Astrocyte (in vitro differentiated cells and primary cell): ENCODE data around the gene PLEKHM3. TPM values are rescaled to one million over a fixed set of nuclear protein-coding genes. Genes with fewer than 3 reads are reported as not detected.

Experiments used
- DNase-seq: peaks from one replicate; pipeline ENCODE4 v3.0.0-alpha.2; 2010; ENCODE audit warnings: low read depth
- FAIRE-seq: peaks from 2 replicates; lab custom pipeline; 2011; peaks lifted over from hg19 to GRCh38; lab: Jason Lieb, UNC
- H2AFZ ChIP-seq: 2 replicates; pipeline ENCODE4 v1.6.0; 2012; ENCODE audit warnings: low read depth, low read length, inconsistent platforms
- H3K27ac ChIP-seq: 2 replicates; pipeline ENCODE4 v1.5.1; 2011; ENCODE audit warnings: low read depth, low read length, inconsistent platforms
- H3K27me3 ChIP-seq: 2 replicates; pipeline ENCODE4 v1.6.0; 2011; ENCODE audit warnings: low read length, inconsistent platforms; ENCODE audit not compliant: insufficient read depth
- H3K36me3 ChIP-seq: 2 replicates; pipeline ENCODE4 v1.5.1; 2011; ENCODE audit warnings: low read length, inconsistent platforms; ENCODE audit not compliant: insufficient read depth
- H3K4me1 ChIP-seq: 2 replicates; pipeline ENCODE4 v1.5.1; 2011; ENCODE audit warnings: low read length, inconsistent platforms; ENCODE audit not compliant: insufficient read depth
- H3K4me2 ChIP-seq: 2 replicates; pipeline ENCODE4 v1.6.0; 2012; ENCODE audit warnings: low read length, inconsistent platforms
- H3K4me3 ChIP-seq: 2 replicates; pipeline ENCODE4 v1.5.1; 2011; ENCODE audit warnings: low read depth, mild to moderate bottlenecking, low read length, inconsistent platforms; ENCODE audit not compliant: insufficient read depth
- H3K79me2 ChIP-seq: 2 replicates; pipeline ENCODE4 v1.6.0; 2012; ENCODE audit warnings: mild to moderate bottlenecking, low read length, inconsistent platforms; ENCODE audit not compliant: insufficient read depth
- H3K9ac ChIP-seq: 2 replicates; pipeline ENCODE4 v1.6.0; 2012; ENCODE audit warnings: mild to moderate bottlenecking, low read length, inconsistent platforms
- H3K9me3 ChIP-seq: 2 replicates; pipeline ENCODE4 v1.5.1; 2012; ENCODE audit warnings: low read depth, mild to moderate bottlenecking, low read length, inconsistent platforms; ENCODE audit not compliant: insufficient read depth
- H4K20me1 ChIP-seq: 2 replicates; pipeline ENCODE4 v1.6.0; 2012; ENCODE audit warnings: low read length, inconsistent platforms; ENCODE audit not compliant: insufficient read depth
- H3K27ac Mint-ChIP-seq: one replicate; pipeline ENCODE4 v1.8.0; 2021; ENCODE audit warnings: mild to moderate bottlenecking, mixed read lengths; ENCODE audit not compliant: unreplicated experiment
- H3K27me3 Mint-ChIP-seq: one replicate; pipeline ENCODE4 v1.8.0; 2021; ENCODE audit warnings: low read depth, mixed read lengths; ENCODE audit not compliant: unreplicated experiment
- H3K36me3 Mint-ChIP-seq: one replicate; pipeline ENCODE4 v1.8.0; 2021; ENCODE audit warnings: low read depth, mixed read lengths; ENCODE audit not compliant: unreplicated experiment
- H3K4me1 Mint-ChIP-seq: one replicate; pipeline ENCODE4 v1.8.0; 2021; ENCODE audit warnings: low read depth, mixed read lengths; ENCODE audit not compliant: unreplicated experiment
- H3K4me3 Mint-ChIP-seq: one replicate; pipeline ENCODE4 v1.8.0; 2021; ENCODE audit warnings: mild to moderate bottlenecking, moderate library complexity, mixed read lengths; ENCODE audit not compliant: unreplicated experiment
- H3K9me3 Mint-ChIP-seq: one replicate; pipeline ENCODE4 v1.8.0; 2021; ENCODE audit warnings: mild to moderate bottlenecking, mixed read lengths; ENCODE audit not compliant: unreplicated experiment
- EZH2 ChIP-seq: IDR thresholded peaks from 2 replicates; pipeline ENCODE4 v1.6.1; 2012; ENCODE audit warnings: mild to moderate bottlenecking, low read length, inconsistent platforms; ENCODE audit not compliant: insufficient read depth
- total RNA-seq: library from RNA; stranded (reverse); gene quantifications from 2 replicates; pipeline ENCODE4 v1.2.1, GENCODE V29; 2021
- TF ChIP-seq, protein P1 (sequence below): IDR thresholded peaks from 2 replicates; pipeline ENCODE4 v1.5.1; 2011; ENCODE audit warnings: low read depth, mild to moderate bottlenecking, inconsistent platforms, low read length, moderate library complexity; ENCODE audit not compliant: insufficient read depth

PLEKHM3 gene
- total RNA-seq, 1 donor from 2014 or later = 9.1 TPM

DNA sequence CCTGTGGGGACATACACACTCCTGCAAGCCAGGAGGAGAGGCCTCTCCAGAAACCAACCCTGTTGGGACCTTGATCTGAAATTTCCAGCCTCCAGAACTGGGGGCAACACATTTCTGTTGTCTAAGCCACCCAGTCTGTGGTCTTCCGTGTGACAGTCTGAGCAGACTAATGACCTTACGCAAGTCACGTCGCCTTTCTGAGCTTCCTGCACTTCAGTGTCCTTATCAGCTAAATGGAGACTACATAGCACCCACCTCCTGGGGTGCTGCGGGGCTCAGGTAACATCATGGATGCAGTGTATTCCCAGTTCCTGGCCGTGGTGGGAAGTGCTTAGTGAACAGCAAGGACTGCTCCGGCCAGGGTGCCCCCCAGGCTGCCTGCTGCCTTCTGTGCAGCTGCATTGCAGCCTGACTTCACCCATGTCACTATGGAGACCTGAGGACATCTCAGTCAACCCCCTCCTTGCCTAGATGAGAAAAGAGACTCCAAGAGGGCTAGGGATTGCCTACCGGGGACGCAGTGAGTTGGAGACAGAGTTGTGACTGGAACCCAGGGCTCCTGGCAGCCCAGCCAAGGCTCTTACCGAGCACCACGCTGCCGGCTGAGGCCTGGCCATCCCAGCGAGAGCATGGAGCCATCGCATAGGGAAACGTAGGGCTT, 194.4 kb downstream of the PLEKHM3 start:
- H3K9me3 Mint-ChIP-seq = no peaks in the 10 kb centered on the region
- no peak overlapping the region for H3K4me3 ChIP-seq

DNA sequence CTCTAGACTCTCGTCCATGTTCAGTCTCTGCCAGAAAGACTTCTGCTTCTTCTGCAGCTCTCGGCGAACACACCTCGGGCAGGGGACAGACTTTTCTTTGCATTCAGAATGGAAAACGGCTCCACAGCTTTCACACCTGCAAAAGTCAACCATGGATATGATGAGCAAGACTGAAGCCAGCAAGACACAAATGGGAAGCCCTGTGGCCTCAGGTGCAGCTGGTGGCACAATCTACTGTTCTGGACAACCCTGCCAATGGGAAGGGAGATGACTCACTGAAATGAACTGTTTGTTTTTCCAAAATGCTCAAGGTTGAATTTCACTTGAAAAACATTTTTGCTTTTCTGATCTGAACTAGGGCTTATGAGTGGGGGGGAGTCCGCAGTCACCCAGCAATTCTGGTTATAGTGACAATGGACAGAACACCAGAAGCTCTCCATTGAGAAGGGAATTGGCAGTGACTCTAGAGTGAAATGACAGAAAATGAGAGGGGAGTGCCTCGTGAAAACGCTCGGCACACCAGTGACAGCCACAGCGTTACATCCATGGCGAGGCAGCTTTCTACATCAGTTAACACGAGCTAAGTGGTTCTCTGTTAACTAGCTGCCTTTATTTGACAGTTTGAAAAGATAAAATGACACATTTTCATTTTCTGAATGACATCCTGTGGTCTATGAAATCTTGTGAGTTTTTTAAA, 196.8 kb downstream of the PLEKHM3 start:
- Mint-ChIP-seq H3K27me3 (no peaks in the 10 kb centered on the region), H3K4me1 (peaks cover 10% of the 10 kb centered on the region), H3K9me3 (no peaks in the 10 kb centered on the region), H3K4me3 (no peak overlapping the region), H3K36me3 (peaks cover 11% of the 10 kb centered on the region), H3K27ac (no peak overlapping the region)
- TF ChIP-seq EZH2 = no peak
- TF ChIP-seq, protein P1, sequence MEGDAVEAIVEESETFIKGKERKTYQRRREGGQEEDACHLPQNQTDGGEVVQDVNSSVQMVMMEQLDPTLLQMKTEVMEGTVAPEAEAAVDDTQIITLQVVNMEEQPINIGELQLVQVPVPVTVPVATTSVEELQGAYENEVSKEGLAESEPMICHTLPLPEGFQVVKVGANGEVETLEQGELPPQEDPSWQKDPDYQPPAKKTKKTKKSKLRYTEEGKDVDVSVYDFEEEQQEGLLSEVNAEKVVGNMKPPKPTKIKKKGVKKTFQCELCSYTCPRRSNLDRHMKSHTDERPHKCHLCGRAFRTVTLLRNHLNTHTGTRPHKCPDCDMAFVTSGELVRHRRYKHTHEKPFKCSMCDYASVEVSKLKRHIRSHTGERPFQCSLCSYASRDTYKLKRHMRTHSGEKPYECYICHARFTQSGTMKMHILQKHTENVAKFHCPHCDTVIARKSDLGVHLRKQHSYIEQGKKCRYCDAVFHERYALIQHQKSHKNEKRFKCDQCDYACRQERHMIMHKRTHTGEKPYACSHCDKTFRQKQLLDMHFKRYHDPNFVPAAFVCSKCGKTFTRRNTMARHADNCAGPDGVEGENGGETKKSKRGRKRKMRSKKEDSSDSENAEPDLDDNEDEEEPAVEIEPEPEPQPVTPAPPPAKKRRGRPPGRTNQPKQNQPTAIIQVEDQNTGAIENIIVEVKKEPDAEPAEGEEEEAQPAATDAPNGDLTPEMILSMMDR = no peak
- H3K4me3 ChIP-seq = no peak overlapping the region
- no peaks in the 10 kb centered on the region for H3K27me3 ChIP-seq
- FAIRE-seq = no peak
- no peak overlapping the region for H2AFZ ChIP-seq
- peak overlapping the region; percentile 19 for H3K4me2 ChIP-seq
- H3K4me1 ChIP-seq = peaks cover 8% of the 10 kb centered on the region
- no peaks in the 10 kb centered on the region for H3K79me2 ChIP-seq
- H3K27ac ChIP-seq = no peak overlapping the region
- H3K36me3 ChIP-seq = no peaks in the 10 kb centered on the region
- no peaks in the 10 kb centered on the region for H4K20me1 ChIP-seq
- no peaks in the 10 kb centered on the region for H3K9me3 ChIP-seq
- H3K9ac ChIP-seq = no peak overlapping the region
- no peak for DNase-seq

More for the DNA sequence above, 194.4 kb downstream of the PLEKHM3 start:
- DNase-seq (no peak), FAIRE-seq (no peak)
- Mint-ChIP-seq H3K27me3 (no peaks in the 10 kb centered on the region), H3K36me3 (peaks cover 2% of the 10 kb centered on the region), H3K4me3 (no peak overlapping the region), H3K27ac (no peak overlapping the region), H3K4me1 (peaks cover 10% of the 10 kb centered on the region)
- Histone ChIP-seq H4K20me1 (no peaks in the 10 kb centered on the region), H3K4me2 (no peak overlapping the region), H3K36me3 (no peaks in the 10 kb centered on the region), H3K27me3 (no peaks in the 10 kb centered on the region), H3K9ac (no peak overlapping the region), H2AFZ (no peak overlapping the region), H3K27ac (no peak overlapping the region), H3K79me2 (no peaks in the 10 kb centered on the region), H3K9me3 (no peaks in the 10 kb centered on the region), H3K4me1 (peaks cover 8% of the 10 kb centered on the region)
- no peak for TF ChIP-seq EZH2
- TF ChIP-seq, protein P1 = no peak

DNA sequence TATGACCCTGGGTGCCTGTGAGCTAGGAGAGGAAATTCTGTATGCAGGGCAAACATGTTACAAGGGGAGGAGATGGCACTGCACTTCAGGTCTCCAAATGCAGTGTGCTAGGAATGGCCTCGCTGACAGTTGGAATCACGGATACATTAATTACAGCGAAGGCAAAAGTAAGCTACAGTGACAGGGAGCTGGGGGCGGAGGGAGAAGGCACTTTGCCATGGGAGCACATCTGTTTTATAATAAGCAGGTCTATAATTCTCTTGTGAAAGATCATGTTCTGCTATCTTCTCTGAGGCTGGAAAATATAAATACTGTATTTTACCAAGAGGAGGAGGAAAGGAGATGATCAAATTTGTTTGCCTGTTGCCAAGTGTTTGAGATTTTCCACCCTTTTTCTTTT, 199.3 kb downstream of the PLEKHM3 start:
- no peak overlapping the region for H3K27ac ChIP-seq
- peaks cover 8% of the 10 kb centered on the region for H3K4me1 Mint-ChIP-seq
- H3K4me2 ChIP-seq = no peak overlapping the region
- H3K27me3 Mint-ChIP-seq = no peaks in the 10 kb centered on the region
- no peaks in the 10 kb centered on the region for H3K9me3 ChIP-seq
- DNase-seq (no peak), FAIRE-seq (no peak)
- no peak for TF ChIP-seq EZH2
- TF ChIP-seq, protein P1 = no peak
- no peak overlapping the region for H2AFZ ChIP-seq
- no peaks in the 10 kb centered on the region for H3K27me3 ChIP-seq
- no peak overlapping the region for H3K4me3 Mint-ChIP-seq
- H3K36me3 Mint-ChIP-seq = peaks cover 11% of the 10 kb centered on the region
- H3K4me1 ChIP-seq = peaks cover 8% of the 10 kb centered on the region
- H3K9ac ChIP-seq = no peak overlapping the region
- H3K9me3 Mint-ChIP-seq = no peaks in the 10 kb centered on the region
- H3K4me3 ChIP-seq = no peak overlapping the region
- H3K79me2 ChIP-seq = no peaks in the 10 kb centered on the region
- H3K27ac Mint-ChIP-seq = no peak overlapping the region
- H3K36me3 ChIP-seq = no peaks in the 10 kb centered on the region
- H4K20me1 ChIP-seq = no peaks in the 10 kb centered on the region
